ENCODE results near the gene ENPP1.

Gene ENPP1

DNA sequence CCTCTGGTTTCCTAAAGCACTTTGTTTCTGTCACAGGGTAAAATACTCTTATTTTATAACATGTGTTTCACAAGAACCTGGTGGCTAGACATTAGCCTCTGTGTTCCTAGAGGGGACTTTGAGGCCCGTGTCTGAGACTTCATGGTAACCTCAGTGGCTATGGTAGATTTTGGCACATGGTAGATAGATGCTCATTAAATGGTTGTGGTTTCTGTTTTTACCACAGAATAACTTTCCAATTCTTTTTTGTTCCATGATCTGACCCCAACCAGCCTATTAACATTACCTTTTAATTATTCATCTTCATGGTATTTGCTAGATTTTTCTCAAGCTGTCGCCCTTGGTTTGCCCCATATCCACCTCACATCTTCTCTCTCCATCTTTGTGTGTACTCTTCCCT lies 109.0 kb downstream of the ENPP1 start:
- no peaks in the 10 kb centered on the region for H3K4me1 ChIP-seq
- H3K79me2 ChIP-seq: no peaks in the 10 kb centered on the region
- no peaks in the 10 kb centered on the region for H3K9me3 ChIP-seq (ENCODE audit: control insufficient read depth, low read length)

DNA sequence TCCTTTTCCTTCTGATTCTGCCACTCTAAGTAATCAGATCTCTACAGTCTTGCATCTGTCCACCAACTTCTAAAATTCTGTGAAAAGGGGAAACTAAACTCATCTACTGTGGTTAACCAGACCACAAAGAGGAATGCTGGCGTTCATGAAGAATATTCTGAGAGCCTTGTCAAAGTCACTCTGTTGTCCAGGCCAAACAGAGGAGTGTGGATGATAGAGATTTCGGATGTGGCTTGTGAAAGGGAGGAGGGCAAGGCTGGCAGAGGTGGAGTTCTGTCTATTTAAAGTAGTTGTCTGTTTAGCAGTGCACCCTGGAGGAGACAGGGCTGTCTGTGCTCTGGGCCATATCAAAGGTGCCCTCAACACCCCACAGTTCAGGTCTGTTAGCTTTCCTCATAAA lies 109.5 kb downstream of the ENPP1 start:
- Histone ChIP-seq H3K36me3 (ENCODE audit: control insufficient read depth, insufficient read depth, low read length) (no peaks in the 10 kb centered on the region), H3K9me3 (ENCODE audit: control insufficient read depth, low read length) (no peaks in the 10 kb centered on the region), H3K9ac (no peak overlapping the region), H3K27ac (no peak overlapping the region), H3K4me2 (ENCODE audit: low read length) (no peak overlapping the region), H2AFZ (no peak overlapping the region), H3K79me2 (no peaks in the 10 kb centered on the region), H3K4me3 (ENCODE audit: low read depth, low read length) (no peak overlapping the region), H3K27me3 (ENCODE audit: control insufficient read depth, insufficient read depth, low read length) (no peaks in the 10 kb centered on the region), H3K4me1 (no peaks in the 10 kb centered on the region)
- no peak for TF ChIP-seq CTCF (IDR thresholded peaks at IDR 0.05)

More for the DNA sequence above, 109.0 kb downstream of the ENPP1 start:
- no peak overlapping the region for H3K27ac ChIP-seq
- no peaks in the 10 kb centered on the region for H3K27me3 ChIP-seq (ENCODE audit: control insufficient read depth, insufficient read depth, low read length)
- H3K36me3 ChIP-seq (ENCODE audit: control insufficient read depth, insufficient read depth, low read length): no peaks in the 10 kb centered on the region
- no peak for TF ChIP-seq CTCF (IDR thresholded peaks at IDR 0.05)
- no peak overlapping the region for H2AFZ ChIP-seq
- H3K9ac ChIP-seq: no peak overlapping the region
- H3K4me3 ChIP-seq (ENCODE audit: low read depth, low read length): no peak overlapping the region
- H3K4me2 ChIP-seq (ENCODE audit: low read length): no peak overlapping the region

GRCh38 chr6:131917763-131918649 lies 110.2 kb downstream of the ENPP1 start:
- Histone ChIP-seq H3K36me3 (ENCODE audit: control insufficient read depth, insufficient read depth, low read length) (no peaks in the 10 kb centered on the region), H3K9me3 (ENCODE audit: control insufficient read depth, low read length) (no peaks in the 10 kb centered on the region), H3K4me1 (no peaks in the 10 kb centered on the region), H3K79me2 (no peaks in the 10 kb centered on the region), H2AFZ (no peak overlapping the region), H3K9ac (no peak overlapping the region), H3K27me3 (ENCODE audit: control insufficient read depth, insufficient read depth, low read length) (no peaks in the 10 kb centered on the region), H3K4me2 (ENCODE audit: low read length) (no peak overlapping the region), H3K4me3 (ENCODE audit: low read depth, low read length) (no peak overlapping the region), H3K27ac (no peak overlapping the region)
- TF ChIP-seq CTCF (IDR thresholded peaks at IDR 0.05): no peak

DNA sequence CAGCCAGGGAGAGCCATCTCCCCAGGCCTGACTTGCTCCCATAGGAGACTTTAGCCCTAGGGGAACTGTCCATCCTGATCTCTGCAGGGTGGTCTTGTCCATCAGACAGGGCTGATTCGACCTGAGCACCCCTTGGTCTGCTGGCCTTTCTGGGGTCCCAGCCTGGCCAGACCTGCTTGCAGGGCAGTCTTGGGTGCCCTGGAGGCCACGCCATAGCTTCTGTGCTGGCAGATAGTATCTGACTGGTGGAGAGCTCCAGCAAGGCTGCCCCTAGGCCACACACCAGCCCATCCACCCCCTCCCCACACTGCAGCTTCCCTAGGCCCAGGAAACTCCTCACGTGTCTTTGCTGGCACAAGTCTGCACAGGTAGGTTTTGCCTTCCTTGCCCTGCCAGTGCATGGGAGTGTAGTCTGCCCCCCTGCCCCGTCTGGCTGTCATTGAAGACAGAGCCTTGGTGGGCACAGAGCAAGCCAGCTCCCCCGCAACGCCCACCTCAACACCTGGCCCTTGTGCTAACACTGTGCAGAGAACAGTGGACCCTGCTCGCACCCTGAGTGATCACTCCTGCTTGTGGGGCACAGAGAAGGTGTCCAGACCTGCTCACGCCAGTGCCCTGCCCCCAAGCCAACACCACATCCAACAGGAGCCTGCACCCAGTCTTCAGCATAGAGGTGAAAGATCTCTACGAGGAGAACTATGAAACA lies 111.0 kb downstream of the ENPP1 start:
- TF ChIP-seq CTCF (IDR thresholded peaks at IDR 0.05): no peak
- Histone ChIP-seq H3K4me2 (ENCODE audit: low read length) (no peak overlapping the region), H3K27me3 (ENCODE audit: control insufficient read depth, insufficient read depth, low read length) (no peaks in the 10 kb centered on the region), H3K4me1 (no peaks in the 10 kb centered on the region), H2AFZ (no peak overlapping the region), H3K79me2 (no peaks in the 10 kb centered on the region), H3K9me3 (ENCODE audit: control insufficient read depth, low read length) (no peaks in the 10 kb centered on the region), H3K9ac (no peak overlapping the region), H3K4me3 (ENCODE audit: low read depth, low read length) (no peak overlapping the region), H3K36me3 (ENCODE audit: control insufficient read depth, insufficient read depth, low read length) (no peaks in the 10 kb centered on the region), H3K27ac (no peak overlapping the region)
